HG03108 (cell line): ENCODE data around the gene PLEKHD1.

Experiments used
- ATAC-seq: cut with Tn5 transposase; IDR thresholded peaks from one replicate; pipeline ENCODE4 v1.9.1; 2021; ENCODE audit warnings: moderate library complexity; ENCODE audit not compliant: unreplicated experiment

The PLEKHD1 gene

DNA sequence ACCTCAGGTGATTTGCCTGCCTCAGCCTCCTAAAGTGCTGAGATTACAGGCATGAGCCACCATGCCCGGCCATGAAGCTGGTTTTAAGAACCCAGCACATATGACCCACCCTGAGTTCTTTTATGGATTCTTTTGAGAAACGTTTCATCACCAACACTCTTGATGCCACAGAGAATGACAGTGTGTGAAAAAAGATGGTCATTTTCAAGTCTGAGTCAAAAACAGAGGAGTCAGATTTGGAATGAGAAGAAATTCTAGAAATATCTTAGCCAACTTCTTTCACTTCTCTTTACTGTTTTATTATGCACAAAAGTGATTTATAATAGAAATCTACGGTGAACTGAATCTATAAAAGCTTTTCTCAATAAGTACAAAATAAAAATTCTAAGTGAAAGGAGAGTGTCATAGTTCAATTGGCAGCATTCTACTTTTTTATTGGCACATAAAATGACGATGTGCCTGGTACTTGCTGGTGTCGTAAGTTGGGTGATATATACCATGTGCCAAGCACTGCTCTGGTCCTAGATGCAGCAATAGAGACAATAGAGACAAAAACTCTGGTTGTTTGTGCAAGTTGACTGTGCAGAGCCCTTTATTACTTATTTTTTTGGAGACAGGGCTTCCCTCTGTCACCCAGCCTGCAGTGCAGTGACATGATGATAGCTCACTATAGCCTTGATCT, 56.3 kb downstream of the PLEKHD1 start:
- no peak for ATAC-seq

DNA sequence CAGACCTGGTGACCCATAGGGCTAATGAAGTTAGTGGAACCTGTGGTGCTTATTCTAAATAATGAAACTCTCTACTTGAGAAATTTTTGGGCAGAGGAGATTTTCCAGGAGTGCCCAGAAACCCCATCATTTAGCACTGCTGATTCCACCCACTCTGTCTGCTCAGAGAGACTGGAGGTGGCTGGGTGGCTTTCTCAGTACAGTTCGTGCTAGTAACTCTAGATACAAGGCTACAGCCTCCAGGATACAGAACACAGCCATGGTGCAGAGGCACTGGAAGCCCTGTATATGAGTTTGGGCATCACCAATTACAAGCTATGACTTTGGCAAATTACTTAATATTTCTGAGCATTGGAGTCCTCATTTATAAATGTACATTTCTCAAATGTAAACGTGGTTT, 57.8 kb downstream of the PLEKHD1 start:
- no peak for ATAC-seq

DNA sequence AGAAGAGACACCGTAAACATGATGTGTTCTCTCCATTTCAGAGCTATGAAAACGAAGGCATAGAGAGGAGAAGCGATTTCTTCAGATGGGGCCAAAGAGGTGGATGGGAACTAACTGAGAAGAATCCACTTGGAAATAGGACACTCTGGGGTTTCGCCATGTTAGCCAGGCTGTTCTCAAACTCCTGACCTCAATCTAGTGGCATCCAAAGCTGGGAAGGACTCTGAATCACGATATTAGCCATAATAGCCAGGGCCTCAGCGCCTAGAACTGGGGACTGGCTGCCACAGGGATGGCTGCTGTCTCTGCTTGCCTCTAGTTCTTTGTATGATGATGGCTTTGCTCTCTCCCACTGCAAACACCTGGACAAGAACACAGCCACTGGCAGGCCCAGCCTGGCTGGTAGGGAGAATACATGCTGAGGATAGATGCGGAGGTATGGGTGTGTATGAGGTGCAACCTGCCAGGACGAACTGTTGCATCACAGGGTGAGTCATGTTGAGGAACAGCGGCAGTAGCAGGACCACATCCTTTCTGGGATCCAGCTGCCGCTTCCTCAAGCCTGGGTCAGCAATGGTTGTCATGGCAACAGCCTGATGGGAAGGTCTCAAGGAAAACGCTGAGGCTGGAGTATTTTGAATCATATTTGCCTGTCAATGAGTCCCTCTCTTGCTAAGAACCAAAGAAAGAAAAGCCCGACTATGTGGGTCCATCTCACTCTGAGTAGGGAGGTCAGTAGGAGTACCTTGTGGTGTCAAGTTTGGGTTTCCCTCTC, 59.0 kb downstream of the PLEKHD1 start:
- no peak for ATAC-seq

DNA sequence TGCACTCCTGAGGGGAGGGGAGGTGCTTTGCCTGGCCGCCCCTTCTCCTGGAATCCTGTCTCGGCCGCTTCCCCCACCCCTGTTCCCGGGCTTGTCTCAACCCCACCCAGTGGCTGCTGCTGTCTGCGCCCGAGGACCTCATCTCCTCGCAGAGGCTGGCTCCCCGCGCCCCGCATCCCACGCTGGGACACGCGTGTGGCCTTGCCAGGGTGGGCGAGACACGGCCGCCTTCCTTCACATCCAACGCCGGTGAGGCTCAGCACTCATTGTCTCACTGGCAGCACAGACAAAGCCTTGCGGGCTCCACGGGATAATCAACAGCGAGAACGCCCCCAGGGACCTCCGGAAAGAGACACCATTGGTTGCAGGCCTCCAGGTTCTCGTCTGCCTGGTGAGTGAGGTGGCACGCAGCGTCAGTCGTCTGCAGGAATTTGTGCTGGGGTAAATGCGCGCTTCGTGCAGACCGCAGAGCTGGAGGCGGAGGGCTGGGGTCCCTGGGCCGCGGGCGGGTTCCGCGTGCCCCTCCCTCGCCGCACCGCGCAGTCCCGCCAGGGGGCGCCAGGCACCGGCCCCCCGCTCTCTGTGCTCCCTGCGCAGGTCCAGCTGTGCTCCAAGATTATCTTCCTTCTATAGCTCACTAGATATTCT, 63.3 kb downstream of the PLEKHD1 start:
- ATAC-seq: no peak

DNA sequence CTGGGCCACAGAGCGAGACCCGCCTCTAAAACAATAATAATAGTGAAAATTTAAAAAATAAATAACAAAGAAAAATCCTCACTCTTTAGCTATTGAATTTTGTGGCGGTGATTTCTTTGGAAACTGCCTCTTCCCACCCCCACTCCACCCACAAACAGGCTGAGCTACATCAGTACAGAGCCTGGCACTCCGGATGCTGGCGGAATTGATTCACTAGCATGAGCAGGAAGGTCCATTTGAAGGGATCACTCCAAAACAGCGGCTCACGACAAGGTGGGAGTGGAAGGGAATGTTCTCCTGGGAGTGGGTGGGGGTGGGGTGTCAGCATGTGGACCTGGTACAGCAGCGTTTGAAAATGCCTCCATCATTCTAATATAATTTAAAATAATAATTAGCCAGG, 64.0 kb downstream of the PLEKHD1 start:
- ATAC-seq: no peak

DNA sequence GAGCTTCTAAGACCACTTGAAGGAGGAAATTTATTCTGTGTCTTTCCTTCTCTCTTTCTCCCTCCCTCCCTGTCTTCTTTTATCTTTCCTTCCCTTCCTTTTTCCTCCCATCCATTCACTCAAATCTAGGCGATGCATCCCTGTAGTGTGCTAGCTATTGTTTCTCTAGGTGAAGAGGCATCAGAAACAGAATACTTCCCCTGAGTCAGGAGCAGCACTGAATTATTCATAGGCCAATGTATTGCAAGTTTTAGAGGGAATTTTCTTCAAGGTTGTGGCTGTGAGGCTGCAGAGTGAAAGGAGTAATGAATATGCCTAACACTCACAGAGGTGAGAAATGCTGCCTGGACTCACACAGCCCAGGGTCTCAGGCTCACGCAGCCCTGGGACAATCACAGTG, 67.0 kb downstream of the PLEKHD1 start:
- ATAC-seq: no peak

DNA sequence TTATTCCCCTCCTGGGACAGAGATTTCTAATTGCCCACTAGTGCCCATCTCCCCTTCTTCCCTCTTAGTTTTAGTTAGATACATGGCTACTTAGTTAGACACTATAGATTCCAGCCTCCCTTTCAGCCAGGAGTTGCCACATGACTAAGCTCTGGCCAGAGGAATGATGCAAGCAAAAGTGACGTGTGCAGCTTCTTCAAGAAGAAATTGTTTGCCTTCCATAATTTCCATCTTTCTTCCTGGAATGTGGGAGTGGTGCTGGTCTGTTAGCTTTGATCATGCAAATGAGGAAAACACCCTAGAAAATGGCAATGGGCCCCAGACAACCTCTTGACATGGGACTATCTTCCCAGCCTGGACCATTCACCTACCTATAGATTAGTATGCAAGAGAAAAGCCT, 68.7 kb downstream of the PLEKHD1 start:
- ATAC-seq: no peak

DNA sequence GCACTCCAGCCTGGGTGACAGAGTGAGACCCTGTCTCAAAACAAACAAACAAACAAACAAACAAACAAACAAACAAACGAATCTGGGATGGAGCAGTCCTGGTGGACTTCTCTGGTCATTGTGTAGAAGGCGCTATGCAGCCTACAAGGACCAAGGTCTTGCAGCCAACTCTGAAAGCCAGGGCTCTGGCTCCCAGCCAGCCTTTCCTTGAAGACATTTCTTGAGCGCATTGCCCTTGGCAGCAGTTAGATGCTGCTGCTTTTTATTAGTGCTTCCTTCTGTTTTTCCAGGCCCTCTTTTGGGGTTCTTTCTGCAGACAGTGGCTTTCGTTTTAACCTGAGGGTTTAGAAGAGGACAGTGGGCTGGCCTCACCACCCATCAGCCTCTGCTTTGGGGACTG, 70.0 kb downstream of the PLEKHD1 start:
- ATAC-seq: no peak

DNA sequence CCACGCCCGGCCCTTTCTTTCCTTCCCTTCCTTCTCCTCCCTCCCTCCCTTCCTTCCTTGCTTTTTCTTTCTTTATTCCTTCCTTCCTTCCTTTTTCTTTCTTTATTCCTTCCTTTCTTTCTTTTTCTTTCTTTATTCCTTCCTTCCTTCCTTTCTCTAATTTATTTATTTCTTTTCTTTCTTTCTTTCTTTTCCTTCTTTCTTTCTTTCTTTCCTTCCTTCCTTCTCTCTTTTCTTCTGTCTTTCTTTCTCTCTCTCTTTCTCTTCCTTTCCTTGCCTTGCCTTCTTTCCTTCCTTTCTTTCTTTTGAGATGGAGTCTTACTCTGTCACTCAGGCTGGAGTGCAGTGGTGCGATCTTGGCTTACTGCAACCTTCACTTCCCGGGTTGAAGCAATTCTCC, 74.2 kb downstream of the PLEKHD1 start:
- no peak for ATAC-seq

DNA sequence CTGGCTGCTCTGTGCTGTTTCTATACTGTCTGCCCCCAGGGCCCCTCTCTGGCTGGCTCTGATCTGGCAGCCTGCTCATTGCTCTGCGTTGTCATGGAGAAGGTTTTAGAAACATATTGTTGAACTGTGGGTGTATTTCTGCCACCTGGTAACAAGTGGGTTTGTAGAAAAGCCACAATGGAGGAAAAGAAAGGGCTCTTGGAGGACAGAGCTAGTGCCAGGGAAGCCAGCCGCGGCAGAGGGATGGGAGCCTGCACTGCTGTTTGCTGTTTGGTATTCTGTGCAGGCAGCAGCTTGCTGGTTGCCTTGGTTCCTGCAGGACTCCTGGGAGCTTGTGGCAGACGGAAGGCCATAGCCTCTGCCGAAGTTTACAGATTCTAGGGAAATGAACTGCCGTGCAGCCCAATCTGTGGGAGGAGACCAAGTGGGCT, 75.1 kb downstream of the PLEKHD1 start:
- ATAC-seq: no peak

DNA sequence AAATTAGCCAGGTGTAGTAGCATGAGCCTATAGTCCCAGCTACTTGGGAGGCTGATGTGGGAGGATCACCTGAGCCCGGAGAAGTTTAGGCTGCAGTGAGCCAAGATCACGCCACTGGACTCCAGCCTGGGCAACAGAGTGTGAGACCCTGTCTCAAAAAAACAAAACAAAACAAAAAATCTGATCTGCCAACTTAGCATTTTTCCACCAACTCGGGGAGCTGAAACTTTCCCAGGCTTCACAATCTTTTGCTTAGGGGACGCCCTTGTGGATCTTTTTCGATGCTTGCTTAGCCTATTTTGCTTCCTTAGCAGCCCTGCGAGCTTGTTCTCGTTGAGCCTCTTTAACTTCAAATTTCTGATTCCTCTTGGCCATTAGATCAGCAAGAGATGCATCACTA, 76.3 kb downstream of the PLEKHD1 start:
- no peak for ATAC-seq

DNA sequence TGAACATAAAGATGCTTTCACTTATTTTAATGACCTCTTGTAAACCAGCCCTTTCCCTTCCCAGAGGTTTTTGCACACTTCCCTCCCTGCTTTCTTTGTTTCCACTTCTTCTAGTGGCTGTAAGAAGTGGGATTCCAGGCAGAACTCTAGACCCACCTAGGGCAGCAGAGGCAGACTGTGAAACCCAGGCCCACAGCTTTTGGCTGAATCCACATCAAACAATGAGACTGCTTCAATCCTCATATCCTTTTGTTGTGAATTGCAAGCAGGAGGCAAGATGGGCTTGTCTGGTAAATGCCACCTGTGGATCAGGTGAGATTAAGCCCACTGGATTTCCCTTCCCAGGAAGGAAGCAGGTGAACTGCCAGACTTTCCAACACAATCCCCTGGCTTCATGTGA, 77.4 kb downstream of the PLEKHD1 start:
- no peak for ATAC-seq

DNA sequence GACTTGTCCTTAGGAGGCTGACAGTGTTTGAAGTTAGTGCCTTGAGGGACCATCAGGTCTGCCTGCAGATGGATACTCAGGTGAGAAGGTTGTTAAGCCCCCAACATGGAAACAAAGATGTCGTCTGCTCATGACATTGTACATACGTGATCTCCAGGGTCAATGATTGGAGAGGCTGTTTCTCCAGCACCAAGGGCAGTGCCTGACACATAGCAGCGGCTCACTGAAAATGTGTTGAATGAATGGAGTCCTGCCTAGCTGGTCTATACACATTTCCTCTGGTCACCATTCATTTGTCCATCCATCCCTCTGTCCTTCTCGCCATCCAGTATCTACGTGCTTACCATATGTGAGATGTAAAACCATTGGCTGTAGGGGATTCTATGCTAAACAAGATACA, 83.0 kb downstream of the PLEKHD1 start:
- no peak for ATAC-seq

DNA sequence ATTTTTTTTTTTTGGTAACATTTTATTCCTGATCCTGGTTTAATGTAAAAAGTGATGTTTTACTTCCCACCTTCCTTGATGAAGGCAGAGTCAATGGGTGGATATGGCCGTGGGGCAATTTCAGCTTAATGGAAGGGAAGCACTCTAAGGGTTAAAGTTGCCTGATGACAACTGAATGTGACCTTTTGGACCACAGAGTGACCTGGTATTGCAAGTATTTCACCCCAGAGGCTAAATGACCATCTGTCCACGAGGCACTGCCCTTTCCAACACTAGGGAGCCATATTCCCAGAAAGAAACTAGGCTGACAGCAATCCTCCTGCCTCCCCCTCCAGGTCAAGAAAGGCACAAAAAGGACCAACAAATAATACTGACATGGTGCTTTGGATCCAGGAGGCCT, 85.3 kb downstream of the PLEKHD1 start:
- no peak for ATAC-seq

DNA sequence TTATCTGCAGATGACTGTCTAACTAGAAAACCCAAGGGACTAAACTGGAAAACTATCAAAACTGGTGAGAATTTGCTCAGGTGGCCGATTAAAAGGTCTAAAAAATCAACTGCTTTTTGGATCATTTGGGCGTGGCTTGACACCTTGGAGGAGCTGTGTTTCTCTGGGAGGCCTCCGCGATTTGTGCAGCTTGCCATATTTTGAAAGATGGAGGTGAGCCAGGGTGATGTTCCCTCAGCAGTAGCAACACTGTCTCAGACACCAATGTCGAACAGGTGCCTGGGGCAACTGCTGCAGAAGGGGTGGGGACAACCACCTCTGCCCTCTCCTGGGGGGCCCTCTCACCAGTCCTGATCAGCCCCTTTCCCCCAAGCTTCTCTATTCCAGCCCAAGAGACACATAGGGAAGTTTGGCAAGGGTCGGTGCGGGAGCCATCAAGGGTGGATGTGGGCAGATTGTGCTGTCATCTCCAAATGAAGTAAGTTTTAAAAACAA, 86.4 kb downstream of the PLEKHD1 start:
- no peak for ATAC-seq

DNA sequence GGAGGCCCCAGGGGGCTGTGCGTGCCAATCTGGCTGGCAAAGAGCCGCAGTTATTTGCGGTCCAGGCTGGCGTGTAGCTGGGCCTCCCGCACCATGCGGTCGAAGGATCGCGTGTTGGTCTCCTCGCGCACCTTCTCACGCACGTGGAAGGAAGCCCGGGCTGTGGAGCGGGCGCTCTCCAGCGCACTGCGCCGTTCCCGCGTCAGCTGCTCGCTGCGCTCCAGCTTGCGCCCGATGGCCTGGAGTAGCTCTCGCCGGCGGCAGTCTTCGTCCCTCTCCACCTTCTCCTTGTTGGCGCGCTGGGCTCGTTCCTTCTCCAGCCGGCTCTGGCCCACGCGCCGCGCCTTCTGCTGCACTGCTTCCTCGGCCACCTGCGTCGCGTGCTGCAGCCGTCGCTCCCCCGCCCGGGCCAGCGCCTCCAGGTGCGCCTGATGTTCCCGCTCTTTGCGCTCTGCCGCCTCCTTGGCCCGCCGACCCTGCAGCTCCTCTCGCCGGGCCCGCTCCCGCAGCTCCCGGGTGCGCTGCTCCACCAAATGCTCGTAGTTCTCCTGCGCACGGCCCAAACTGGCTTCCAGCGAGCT, 87.0 kb downstream of the PLEKHD1 start:
- no peak for ATAC-seq

DNA sequence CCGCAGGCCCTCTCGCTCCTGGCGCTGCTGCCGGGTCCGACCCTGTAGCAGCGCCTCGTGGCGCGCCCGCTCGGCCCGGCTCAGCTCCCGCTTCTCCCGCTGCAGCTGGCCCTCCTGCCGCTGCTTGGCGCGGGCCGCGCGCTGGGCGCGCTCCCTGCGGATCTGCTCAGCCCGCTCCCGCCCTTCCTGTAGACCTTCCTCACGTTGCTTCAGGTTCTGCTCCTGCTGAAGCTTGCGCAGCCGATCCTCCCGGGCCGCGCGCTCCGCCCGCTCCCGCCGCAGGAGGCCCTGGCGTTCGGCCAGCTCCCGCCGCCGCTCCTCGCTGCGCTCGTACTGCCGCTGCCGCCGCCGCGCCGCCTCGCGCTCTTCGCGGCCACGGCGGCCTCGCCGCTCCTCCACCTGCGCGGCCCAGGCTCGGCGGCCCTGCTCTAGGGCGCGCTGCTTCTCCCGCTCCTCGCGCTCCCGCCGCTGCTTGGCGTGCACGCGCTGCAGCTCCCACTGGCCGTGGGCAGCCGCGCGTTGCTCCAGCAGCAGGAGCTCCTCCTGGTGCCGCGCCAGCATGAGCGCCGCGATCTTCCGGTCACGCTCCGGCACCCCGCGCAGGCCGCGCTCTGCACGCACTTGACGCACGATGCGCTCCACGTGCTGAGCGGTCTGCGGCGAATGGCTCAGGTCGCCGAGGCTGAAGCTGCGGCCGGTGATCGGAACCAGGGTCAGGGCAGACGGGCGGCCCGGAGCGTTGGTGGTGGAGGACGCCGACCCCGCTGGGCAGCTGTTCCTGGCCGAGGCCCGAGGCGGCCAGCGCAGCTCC, 87.7 kb downstream of the PLEKHD1 start:
- ATAC-seq: no peak

DNA sequence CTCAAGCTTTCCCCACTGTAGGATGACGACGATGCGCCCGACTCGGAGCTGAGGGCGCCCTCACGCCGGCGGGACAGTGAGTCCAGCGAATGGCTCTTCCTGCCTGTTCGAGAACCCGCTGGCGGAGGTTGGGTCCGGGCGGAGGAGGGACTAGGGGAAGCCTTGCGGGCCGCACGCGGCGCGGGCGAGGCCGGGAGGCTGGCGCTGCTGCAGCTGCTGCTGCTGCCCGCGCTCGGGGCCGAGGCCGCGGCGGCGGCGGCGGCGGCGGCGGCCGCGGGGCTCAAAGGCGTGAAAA, 88.3 kb downstream of the PLEKHD1 start:
- ATAC-seq: no peak

DNA sequence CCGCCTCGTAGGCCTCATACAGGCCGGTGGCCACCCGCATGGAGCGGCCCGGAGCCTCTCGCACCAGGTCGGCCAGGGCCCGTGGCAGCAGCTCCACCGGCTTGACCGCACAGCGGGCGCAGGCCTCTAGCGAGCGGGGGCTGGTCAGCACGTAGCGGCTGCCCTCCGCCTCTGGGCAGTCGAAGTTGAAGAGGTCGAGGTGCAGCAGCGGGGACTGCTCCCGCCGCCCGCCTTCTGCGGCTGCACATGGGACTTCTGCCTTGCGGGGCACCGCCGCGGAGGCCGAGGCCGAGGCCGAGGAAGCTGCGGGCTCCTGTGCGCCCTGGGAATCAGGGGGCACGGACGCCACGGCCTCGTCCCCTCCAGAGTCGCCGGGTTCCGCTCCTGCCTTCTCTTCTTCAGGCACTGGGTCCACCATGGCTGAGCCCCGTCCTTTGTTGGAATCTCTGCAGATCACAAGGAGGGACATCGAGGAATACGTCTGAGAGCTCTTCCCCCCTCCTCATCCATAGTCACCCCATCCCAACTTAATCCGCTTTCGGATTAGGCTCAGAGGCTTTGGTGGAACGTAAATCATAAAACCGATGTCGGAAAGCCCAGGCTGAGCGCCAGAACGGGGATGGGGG, 88.8 kb downstream of the PLEKHD1 start:
- ATAC-seq: no peak

DNA sequence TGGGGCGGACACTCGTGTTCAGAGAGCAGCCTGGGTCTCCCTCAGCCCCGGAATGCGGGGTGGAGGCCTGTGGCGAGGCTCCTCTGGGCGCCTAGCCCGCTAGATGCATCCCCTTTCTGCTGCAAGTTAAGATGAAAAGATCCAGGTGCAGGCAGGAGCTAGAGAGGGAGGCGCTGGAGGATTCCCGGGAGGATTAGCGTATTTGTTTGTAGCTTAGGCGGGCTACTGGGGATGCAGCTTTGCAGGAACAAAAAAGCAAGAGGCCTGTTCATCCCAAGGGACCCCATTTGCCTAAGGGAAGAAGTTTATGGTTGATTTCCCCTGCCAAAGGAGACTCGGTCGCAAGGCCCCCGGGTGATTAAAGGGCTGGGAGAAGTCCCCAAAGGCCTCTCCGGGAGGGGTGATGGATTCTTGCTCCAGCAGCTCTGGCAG, 89.3 kb downstream of the PLEKHD1 start:
- ATAC-seq: no peak
